GM12878 (cell line): ENCODE results near the gene GOLGA7B. TPM values are rescaled to one million over a fixed set of nuclear protein-coding genes. Genes with fewer than 3 reads are reported as not detected.

Experiments
- ATAC-seq: fragments of 200-7000 bp; cut with Tn5 transposase; 3 replicates; pipeline ENCODE4 v1.9.1; 2020; ENCODE audit warnings: mild to moderate bottlenecking, moderate library complexity
- BruUV-seq: library from RNA; stranded (reverse); fragments of 400-500 nt; replicated peaks from 2 replicates; lab custom pipeline; 2021; lab: Mats Ljungman, UMichigan
- CTCF ChIA-PET: fragments of 300-600 bp; sonication (Branson Sonifier 250); formaldehyde crosslinking; extraction: SDS; loops from one replicate; lab custom pipeline; 2021; ENCODE audit warnings: inconsistent platforms; lab: Yijun Ruan, JAX
- POLR2A ChIA-PET: fragments of 350-600 bp; formaldehyde crosslinking; extraction: SDS; loops from one replicate; lab custom pipeline; 2021; ENCODE audit warnings: inconsistent platforms; lab: Charles Lee
- RAD21 ChIA-PET: fragments of 300-600 bp; sonication (Branson Sonifier 250); formaldehyde crosslinking; loops from one replicate; lab custom pipeline; 2023; ENCODE audit warnings: antibody characterized with exemption; ENCODE audit not compliant: unreplicated experiment; lab: Charles Lee
- SMC1A ChIA-PET: fragments of 300-600 bp; sonication (Branson Sonifier 250); formaldehyde crosslinking; loops from one replicate; lab custom pipeline; 2023; ENCODE audit not compliant: unreplicated experiment, uncharacterized antibody; lab: Charles Lee
- DNase-seq: peaks from one replicate; pipeline ENCODE4 v3.0.0-alpha.2; 2011; ENCODE audit warnings: low read depth, low spot score
- FAIRE-seq: peaks from 3 replicates; lab custom pipeline; 2011; peaks lifted over from hg19 to GRCh38; lab: Jason Lieb, UNC
- H2AFZ ChIP-seq: 2 replicates; pipeline ENCODE4 v1.6.0; 2011; ENCODE audit warnings: low read depth, low read length, control low read depth; ENCODE audit not compliant: control insufficient read depth
- H3K27ac ChIP-seq: 2 replicates; pipeline ENCODE4 v1.5.1; 2011; ENCODE audit warnings: control low read depth; ENCODE audit not compliant: control insufficient read depth, insufficient read depth
- H3K27me3 ChIP-seq, 2 experiments: replicated peaks in 1 of 2; 2 replicates each; pipeline versions ENCODE4 v1.6.0 to v1.6.1; 2011; ENCODE audit warnings: low read length in 1 of 2; ENCODE audit not compliant: control insufficient read depth in 2 of 2, insufficient read depth in 2 of 2
- H3K36me3 ChIP-seq, 2 experiments: 2 replicates each; pipeline ENCODE4 v1.5.1; 2011; ENCODE audit warnings: low read length in 1 of 2; ENCODE audit not compliant: control insufficient read depth in 2 of 2, insufficient read depth in 2 of 2
- H3K4me1 ChIP-seq: 2 replicates; pipeline ENCODE4 v1.6.1; 2011; ENCODE audit warnings: mild to moderate bottlenecking, low read length, moderate library complexity, mixed read lengths; ENCODE audit not compliant: control insufficient read depth, insufficient read depth
- H3K4me2 ChIP-seq: 2 replicates; pipeline ENCODE4 v1.6.0; 2011; ENCODE audit warnings: control low read depth; ENCODE audit not compliant: control insufficient read depth, insufficient read depth
- H3K4me3 ChIP-seq: fragments of 200-600 bp; sonication (generic); 2 replicates; pipeline ENCODE4 v1.5.1; 2016
- H3K79me2 ChIP-seq: 2 replicates; pipeline ENCODE4 v1.6.0; 2011; ENCODE audit warnings: low read length; ENCODE audit not compliant: control insufficient read depth, insufficient read depth
- H3K9ac ChIP-seq: 2 replicates; pipeline ENCODE4 v1.8.0; 2011; ENCODE audit warnings: low read length, control low read depth, mixed read lengths; ENCODE audit not compliant: control insufficient read depth, insufficient read depth
- H3K9me3 ChIP-seq: replicated peaks from 3 replicates; pipeline ENCODE4 v1.5.1; 2011; ENCODE audit warnings: mild to moderate bottlenecking, low read length; ENCODE audit not compliant: control insufficient read depth, insufficient read depth
- H4K20me1 ChIP-seq: 2 replicates; pipeline ENCODE4 v1.6.0; 2011; ENCODE audit not compliant: control insufficient read depth, insufficient read depth
- ASH2L ChIP-seq: fragments of 300-600, 200-600 bp; sonication (generic); IDR thresholded peaks from 2 replicates; pipeline ENCODE4 v1.6.1; 2017; ENCODE audit warnings: low read depth, mild to moderate bottlenecking, borderline replicate concordance
- ATF2 ChIP-seq: IDR thresholded peaks from 2 replicates; pipeline ENCODE4 v1.6.1; 2012; ENCODE audit warnings: low read length, inconsistent platforms
- CBFB ChIP-seq: IDR thresholded peaks from 2 replicates; pipeline ENCODE4 v1.6.1; 2016; ENCODE audit warnings: antibody characterized with exemption, low read depth
- CBX5 ChIP-seq: sonication (generic); IDR thresholded peaks from 2 replicates; pipeline ENCODE4 v1.6.1; 2016; ENCODE audit warnings: low read depth, moderate library complexity, mild to moderate bottlenecking, inconsistent platforms
- CHD1 ChIP-seq: IDR thresholded peaks from 2 replicates; pipeline ENCODE4 v1.6.1; 2012; ENCODE audit warnings: low read depth, low read length, improper control_type of control experiment
- HSF1 ChIP-seq: fragments of 150-350 bp; IDR thresholded peaks from 2 replicates; pipeline ENCODE4 v1.6.1; 2014; ENCODE audit warnings: mild to moderate bottlenecking, low read depth, low read length
- MAX ChIP-seq: IDR thresholded peaks from 2 replicates; pipeline ENCODE4 v1.6.1; 2012; ENCODE audit warnings: low read depth, low read length, improper control_type of control experiment
- MEF2B ChIP-seq: fragments of 450-650 bp; IDR thresholded peaks from 2 replicates; pipeline ENCODE4 v1.6.1; 2018; ENCODE audit warnings: mild to moderate bottlenecking, moderate library complexity; ENCODE audit not compliant: partially characterized antibody, poor library complexity, severe bottlenecking
- NFIC ChIP-seq: IDR thresholded peaks from 2 replicates; pipeline ENCODE4 v1.6.1; 2012; ENCODE audit warnings: low read depth, mild to moderate bottlenecking, inconsistent platforms, low read length, moderate library complexity
- NFYA ChIP-seq: IDR thresholded peaks from 2 replicates; pipeline ENCODE4 v1.6.1; 2011; ENCODE audit warnings: low read depth, mild to moderate bottlenecking, low read length, improper control_type of control experiment, borderline replicate concordance
- POLR2A ChIP-seq: IDR thresholded peaks from 2 replicates; pipeline ENCODE4 v1.6.1; 2011; ENCODE audit warnings: low read depth, mild to moderate bottlenecking, low read length
- SIN3A ChIP-seq: IDR thresholded peaks from 2 replicates; pipeline ENCODE4 v1.6.1; 2012; ENCODE audit warnings: low read depth, low read length, improper control_type of control experiment
- SMAD1 ChIP-seq: fragments of 450-650 bp; IDR thresholded peaks from 2 replicates; pipeline ENCODE4 v1.6.1; 2018; ENCODE audit warnings: mild to moderate bottlenecking, low read depth; ENCODE audit not compliant: partially characterized antibody
- SMC3 ChIP-seq: IDR thresholded peaks from 2 replicates; pipeline ENCODE4 v1.6.1; 2011; ENCODE audit warnings: low read length, improper control_type of control experiment, borderline replicate concordance
- TARDBP ChIP-seq: IDR thresholded peaks from 2 replicates; pipeline ENCODE4 v1.6.1; 2016; ENCODE audit warnings: borderline replicate concordance
- ZNF274 ChIP-seq: IDR thresholded peaks from one replicate; pipeline ENCODE4 v1.8.0; 2011; ENCODE audit not compliant: insufficient read length, insufficient read depth
- ZNF622 ChIP-seq: fragments of 450-650 bp; IDR thresholded peaks from 2 replicates; pipeline ENCODE4 v1.6.1; 2017; ENCODE audit warnings: mild to moderate bottlenecking, inconsistent platforms
- WGBS: methylation state at CpG from one replicate; pipeline ENCODE4 v1.1.6; 2016; ENCODE audit warnings: low lambda C conversion rate; ENCODE audit not compliant: insufficient replicate concordance, insufficient coverage; ENCODE audit errors: missing lambda C conversion rate; 5-methylcytosine and 5-hydroxymethylcytosine counted together
- in situ Hi-C: fragments of 300-500 bp; cut with MboI; formaldehyde crosslinking; loops from 9 replicates; pipeline ENCODE4 v1.14.3; 2018; ENCODE audit warnings: mixed read lengths
- intact Hi-C: fragments of 100-400 bp; cut with micrococcal nuclease; formaldehyde crosslinking; loops from one replicate; pipeline ENCODE4 v1.14.2; 2022; ENCODE audit not compliant: unreplicated experiment
- polyA plus RNA-seq, 11 experiments: library from polyadenylated mRNA; depleted of rRNA in 4 of 11; unstranded in 6 of 11; stranded (reverse) in 5 of 11; fragments of >200 nt; fragmentation: Nextera tagmentation in 4 of 11; fragmentation: Illumina TruSeq in 1 of 11; extraction: Ambion mirVana in 4 of 11; extraction: Trizol in 1 of 11; gene quantifications; 1 replicate in 1 of 11; 2 replicates in 10 of 11; pipeline versions ENCODE4 v1.2.1 to v1.2.3, GENCODE V29; 2011 to 2016; ENCODE audit warnings: inconsistent platforms in 2 of 11, missing spikeins in 2 of 11, low read depth in 1 of 11
- total RNA-seq, 4 experiments: library from RNA; depleted of rRNA in 3 of 4; stranded (reverse); fragments of >200 nt in 3 of 4; fragmentation: Illumina TruSeq in 1 of 4; extraction: Trizol in 1 of 4; gene quantifications; 2 replicates each; pipeline versions ENCODE4 v1.2.1 to v1.2.3, GENCODE V29; 2013 to 2021

Gene GOLGA7B
- total and polyA plus RNA-seq, 10 of the 15 experiments (the other 5 are each of a cell fraction or from before 2014, with no cell fraction given) = 0.01 to 0.02 (median 0.01) TPM; not detected in 7

GRCh38 chr10:97800474-97800873 lies 49.2 kb upstream of the GOLGA7B start:
- ChIA-PET SMC1A (no interaction called here), CTCF (no interaction called here), RAD21 (no interaction called here), POLR2A (no interaction called here)
- H3K9ac ChIP-seq = no peak overlapping the region
- no peak for FAIRE-seq
- in situ Hi-C loops (no loop called here), intact Hi-C loops (no loop called here)
- H3K27ac ChIP-seq = no peak overlapping the region
- H3K36me3 ChIP-seq = no peaks in the 10 kb centered on the region
- H3K4me1 ChIP-seq = no peaks in the 10 kb centered on the region
- no peaks in the 10 kb centered on the region for H3K79me2 ChIP-seq
- H4K20me1 ChIP-seq = no peaks in the 10 kb centered on the region
- no peak overlapping the region for H3K4me3 ChIP-seq
- no peaks in the 10 kb centered on the region; the same call in 1 of the 3 replicates for H3K9me3 ChIP-seq
- TF ChIP-seq ZNF274 (no peak), SMC3 (no peak), CBX5 (no peak), CHD1 (no peak), HSF1 (no peak), POLR2A (no peak), SIN3A (no peak), TARDBP (no peak), MEF2B (no peak), ATF2 (no peak), ASH2L (no peak), SMAD1 (no peak), NFYA (no peak), CBFB (no peak), NFIC (no peak), MAX (no peak), ZNF622 (no peak)
- DNase-seq = no peak
- H2AFZ ChIP-seq = no peak overlapping the region
- no peaks in the 10 kb centered on the region; a peak in 1 of 4 replicates for H3K27me3 ChIP-seq
- BruUV-seq = no TSS peak
- 41% methylated on average over 9 of the region's 9 CpGs for WGBS
- no peak for ATAC-seq
- no peak overlapping the region for H3K4me2 ChIP-seq
